ENCODE data around the gene PTTG1. TPM values are rescaled to one million over a fixed set of nuclear protein-coding genes. Genes with fewer than 3 reads are reported as not detected.

PTTG1 gene
- total RNA-seq, 4 donors from 2014 or later = 9.1 to 36.3 (median 14.4) TPM

DNA sequence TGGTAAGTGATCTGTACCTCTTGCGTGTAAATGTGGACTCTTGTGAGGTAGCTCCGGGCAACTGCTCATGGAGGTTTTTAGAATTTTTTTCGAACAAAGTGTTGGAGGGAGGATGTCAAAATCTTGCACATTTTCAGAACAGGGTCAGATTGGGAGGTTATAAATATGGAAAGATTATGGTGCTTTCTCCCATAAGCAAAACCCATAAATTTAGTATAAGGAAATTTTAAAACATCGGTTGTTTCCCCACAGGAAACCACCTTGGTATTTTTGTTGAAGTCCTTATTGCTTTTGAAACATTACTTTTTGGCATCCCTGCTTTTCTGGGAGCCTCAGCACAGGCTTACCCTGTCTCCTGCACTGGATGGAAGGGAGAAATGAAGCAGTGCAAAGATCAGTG is 33.9 kb downstream of the PTTG1 start:
- no peak for DNase-seq
- no peaks in the 10 kb centered on the region for H3K27me3 ChIP-seq
- TF ChIP-seq, protein P1, sequence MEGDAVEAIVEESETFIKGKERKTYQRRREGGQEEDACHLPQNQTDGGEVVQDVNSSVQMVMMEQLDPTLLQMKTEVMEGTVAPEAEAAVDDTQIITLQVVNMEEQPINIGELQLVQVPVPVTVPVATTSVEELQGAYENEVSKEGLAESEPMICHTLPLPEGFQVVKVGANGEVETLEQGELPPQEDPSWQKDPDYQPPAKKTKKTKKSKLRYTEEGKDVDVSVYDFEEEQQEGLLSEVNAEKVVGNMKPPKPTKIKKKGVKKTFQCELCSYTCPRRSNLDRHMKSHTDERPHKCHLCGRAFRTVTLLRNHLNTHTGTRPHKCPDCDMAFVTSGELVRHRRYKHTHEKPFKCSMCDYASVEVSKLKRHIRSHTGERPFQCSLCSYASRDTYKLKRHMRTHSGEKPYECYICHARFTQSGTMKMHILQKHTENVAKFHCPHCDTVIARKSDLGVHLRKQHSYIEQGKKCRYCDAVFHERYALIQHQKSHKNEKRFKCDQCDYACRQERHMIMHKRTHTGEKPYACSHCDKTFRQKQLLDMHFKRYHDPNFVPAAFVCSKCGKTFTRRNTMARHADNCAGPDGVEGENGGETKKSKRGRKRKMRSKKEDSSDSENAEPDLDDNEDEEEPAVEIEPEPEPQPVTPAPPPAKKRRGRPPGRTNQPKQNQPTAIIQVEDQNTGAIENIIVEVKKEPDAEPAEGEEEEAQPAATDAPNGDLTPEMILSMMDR (IDR thresholded peaks at IDR 0.05) = no peak
- TF ChIP-seq POLR2A (IDR thresholded peaks at IDR 0.05) = no peak
- no peaks in the 10 kb centered on the region for H3K9me3 ChIP-seq
- no peaks in the 10 kb centered on the region for H3K4me1 ChIP-seq
- no peaks in the 10 kb centered on the region for H3K36me3 ChIP-seq
- no peak overlapping the region for H3K27ac ChIP-seq
- H3K4me3 ChIP-seq = no peak overlapping the region

DNA sequence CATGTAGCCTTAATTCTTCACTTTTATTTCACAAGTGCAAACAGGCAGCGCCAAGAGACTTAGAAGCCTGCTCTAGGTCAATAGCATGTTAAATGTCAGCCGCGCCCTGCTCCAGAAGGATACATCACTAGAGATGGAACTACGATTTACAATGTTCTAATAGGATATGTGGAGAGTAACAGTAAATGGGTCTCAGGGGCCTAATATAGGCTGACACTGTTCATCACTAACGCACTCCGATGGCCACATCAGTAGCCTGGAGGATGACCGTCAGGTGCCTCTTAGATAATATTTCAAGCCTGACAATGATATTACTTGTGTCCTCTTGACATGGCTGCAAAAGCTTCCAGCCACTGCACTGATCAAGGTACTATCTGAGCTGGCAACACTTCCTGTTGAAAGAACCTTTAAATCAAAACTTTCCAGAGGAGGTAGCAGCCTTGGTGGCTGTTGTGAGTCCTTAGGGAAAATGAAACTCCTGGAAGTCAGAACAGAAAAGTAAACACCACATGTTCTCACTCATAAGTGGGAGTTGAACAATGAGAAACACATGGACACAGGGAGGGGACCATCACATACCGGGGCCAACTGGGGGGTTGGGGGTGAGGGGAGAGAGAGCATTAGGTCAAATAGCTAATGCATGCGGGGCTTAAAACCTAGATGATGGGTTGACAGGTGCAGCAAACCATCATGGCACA is 35.0 kb downstream of the PTTG1 start:
- Histone ChIP-seq H3K36me3 (no peaks in the 10 kb centered on the region), H3K27ac (no peak overlapping the region), H3K9me3 (no peaks in the 10 kb centered on the region), H3K4me3 (no peak overlapping the region), H3K27me3 (no peaks in the 10 kb centered on the region), H3K4me1 (no peaks in the 10 kb centered on the region)
- no peak for DNase-seq
- TF ChIP-seq, protein P1 (IDR thresholded peaks at IDR 0.05) = no peak
- no peak for TF ChIP-seq POLR2A (IDR thresholded peaks at IDR 0.05)

- no peak for DNase-seq
- no peaks in the 10 kb centered on the region for H3K27me3 ChIP-seq
- H3K36me3 ChIP-seq = no peaks in the 10 kb centered on the region
- TF ChIP-seq, protein P1 (IDR thresholded peaks at IDR 0.05) = no peak
- no peak for TF ChIP-seq POLR2A (IDR thresholded peaks at IDR 0.05)
- H3K4me3 ChIP-seq = no peak overlapping the region
- no peak overlapping the region for H3K27ac ChIP-seq
- no peaks in the 10 kb centered on the region for H3K9me3 ChIP-seq
- H3K4me1 ChIP-seq = peaks cover 0 to 3% (median 0%) of the 10 kb centered on the region in 4 donors
These were observed 35.6 kb downstream of the PTTG1 start for GRCh38 chr5:160457252-160457651.

GRCh38 chr5:160458806-160459800 is 37.4 kb downstream of the PTTG1 start:
- Histone ChIP-seq H3K27me3 (no peaks in the 10 kb centered on the region), H3K4me3 (no peak overlapping the region), H3K4me1 (peaks cover 0 to 3% (median 0%) of the 10 kb centered on the region in 4 donors), H3K9me3 (no peaks in the 10 kb centered on the region), H3K36me3 (no peaks in the 10 kb centered on the region), H3K27ac (no peak overlapping the region)
- DNase-seq = no peak
- no peak for TF ChIP-seq POLR2A (IDR thresholded peaks at IDR 0.05)
- TF ChIP-seq, protein P1 (IDR thresholded peaks at IDR 0.05) = no peak

DNA sequence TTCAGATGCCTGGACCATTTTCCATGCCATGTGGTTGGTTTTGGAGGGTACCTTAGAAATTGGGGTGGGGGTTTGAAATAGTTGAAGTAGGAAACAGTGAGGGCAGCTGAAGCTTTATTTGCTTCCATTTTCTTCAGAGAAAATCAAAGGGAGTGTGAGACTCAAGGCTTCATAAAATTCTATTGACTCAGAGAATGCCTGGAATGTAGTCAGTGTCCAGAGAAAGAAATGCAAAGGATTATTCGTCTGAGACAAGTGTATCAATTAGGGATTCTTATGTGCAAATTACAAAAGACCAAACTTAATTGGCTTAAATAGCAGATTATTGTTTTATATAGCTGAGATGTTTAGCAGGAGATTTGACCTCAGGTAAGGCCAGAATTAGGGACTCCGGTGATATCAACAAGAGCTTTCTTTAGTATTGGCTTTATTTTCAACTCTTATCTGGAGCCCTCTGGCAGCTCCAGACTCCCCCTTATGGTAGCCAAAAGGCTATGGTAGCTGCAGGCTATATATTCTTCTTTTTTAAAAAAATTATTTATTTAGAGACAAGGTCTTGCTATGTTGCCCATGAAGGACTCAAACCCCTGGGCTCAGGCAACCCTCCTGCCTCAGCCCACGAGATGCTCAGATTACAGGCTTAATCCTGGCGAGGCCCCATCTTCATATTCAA is 38.9 kb downstream of the PTTG1 start:
- DNase-seq = no peak
- peaks cover 0 to 3% (median 0%) of the 10 kb centered on the region in 4 donors for H3K4me1 ChIP-seq
- H3K36me3 ChIP-seq = no peaks in the 10 kb centered on the region
- no peaks in the 10 kb centered on the region for H3K27me3 ChIP-seq
- no peak for TF ChIP-seq POLR2A (IDR thresholded peaks at IDR 0.05)
- TF ChIP-seq, protein P1 (IDR thresholded peaks at IDR 0.05) = no peak
- no peaks in the 10 kb centered on the region for H3K9me3 ChIP-seq
- H3K4me3 ChIP-seq = no peak overlapping the region
- no peak overlapping the region for H3K27ac ChIP-seq

Data from Peyer's patch (tissue), 4 donors.